ENCODE data around the gene SCCPDH.

Gene SCCPDH

GRCh38 chr1:246724016-246724730, at the start of gene SCCPDH:
Gene SCCPDH, plus strand, starts transcription at chr1:246724409. Its CDS starts 14 bp downstream, at chr1:246724423.
- peak; percentile 62 for DNase-seq (ENCODE audit: low read depth, low spot score)

GRCh38 chr1:246677842-246678241, 46.4 kb upstream of the SCCPDH start:
- DNase-seq (ENCODE audit: low read depth, low spot score): no peak

- DNase-seq (ENCODE audit: low read depth, low spot score): no peak
Measured at GRCh38 chr1:246678816-246679793, 45.1 kb upstream of the SCCPDH start.

- no peak for DNase-seq (ENCODE audit: low read depth, low spot score)
Measured at GRCh38 chr1:246679794-246680177, 44.4 kb upstream of the SCCPDH start.

- DNase-seq (ENCODE audit: low read depth, low spot score): no peak
Measured at GRCh38 chr1:246680190-246680589, 44.0 kb upstream of the SCCPDH start.

GRCh38 chr1:246680696-246681130, 43.5 kb upstream of the SCCPDH start:
- no peak for DNase-seq (ENCODE audit: low read depth, low spot score)

- DNase-seq (ENCODE audit: low read depth, low spot score): peak; percentile 47
Measured at GRCh38 chr1:246681900-246682895, 42.0 kb upstream of the SCCPDH start.

- DNase-seq (ENCODE audit: low read depth, low spot score): peak; percentile 86
Measured at GRCh38 chr1:246683521-246683920, 40.7 kb upstream of the SCCPDH start.

GRCh38 chr1:246687002-246687401, 37.2 kb upstream of the SCCPDH start:
- peak; percentile 43 for DNase-seq (ENCODE audit: low read depth, low spot score)

- DNase-seq (ENCODE audit: low read depth, low spot score): peak; percentile 71
Measured at GRCh38 chr1:246689409-246690008, 34.7 kb upstream of the SCCPDH start.

- DNase-seq (ENCODE audit: low read depth, low spot score): no peak
Measured at GRCh38 chr1:246690100-246690499, 34.1 kb upstream of the SCCPDH start.

- no peak for DNase-seq (ENCODE audit: low read depth, low spot score)
Measured at GRCh38 chr1:246691622-246692495, 32.4 kb upstream of the SCCPDH start.

- peak; percentile 25 for DNase-seq (ENCODE audit: low read depth, low spot score)
Measured at GRCh38 chr1:246694213-246694895, 29.9 kb upstream of the SCCPDH start.

- DNase-seq (ENCODE audit: low read depth, low spot score): no peak
Measured at GRCh38 chr1:246695136-246695535, 29.1 kb upstream of the SCCPDH start.

GRCh38 chr1:246695666-246696065, 28.5 kb upstream of the SCCPDH start:
- no peak for DNase-seq (ENCODE audit: low read depth, low spot score)

- no peak for DNase-seq (ENCODE audit: low read depth, low spot score)
Measured at GRCh38 chr1:246698466-246699094, 25.6 kb upstream of the SCCPDH start.

GRCh38 chr1:246699095-246699735, 25.0 kb upstream of the SCCPDH start:
- DNase-seq (ENCODE audit: low read depth, low spot score): peak; percentile 87

GRCh38 chr1:246703581-246703980, 20.6 kb upstream of the SCCPDH start:
- no peak for DNase-seq (ENCODE audit: low read depth, low spot score)
